Stimulated activated CD4-positive, alpha-beta T cell treated with anti-CD3 and anti-CD28 coated beads, Interleukin-4, amount 100 ng/mL, for 24 hours (primary cell): ENCODE data around the gene SLC39A7.

Experiments used
- DNase-seq: peaks from one replicate; pipeline ENCODE4 v3.0.0-alpha.2; 2020

Gene SLC39A7

DNA sequence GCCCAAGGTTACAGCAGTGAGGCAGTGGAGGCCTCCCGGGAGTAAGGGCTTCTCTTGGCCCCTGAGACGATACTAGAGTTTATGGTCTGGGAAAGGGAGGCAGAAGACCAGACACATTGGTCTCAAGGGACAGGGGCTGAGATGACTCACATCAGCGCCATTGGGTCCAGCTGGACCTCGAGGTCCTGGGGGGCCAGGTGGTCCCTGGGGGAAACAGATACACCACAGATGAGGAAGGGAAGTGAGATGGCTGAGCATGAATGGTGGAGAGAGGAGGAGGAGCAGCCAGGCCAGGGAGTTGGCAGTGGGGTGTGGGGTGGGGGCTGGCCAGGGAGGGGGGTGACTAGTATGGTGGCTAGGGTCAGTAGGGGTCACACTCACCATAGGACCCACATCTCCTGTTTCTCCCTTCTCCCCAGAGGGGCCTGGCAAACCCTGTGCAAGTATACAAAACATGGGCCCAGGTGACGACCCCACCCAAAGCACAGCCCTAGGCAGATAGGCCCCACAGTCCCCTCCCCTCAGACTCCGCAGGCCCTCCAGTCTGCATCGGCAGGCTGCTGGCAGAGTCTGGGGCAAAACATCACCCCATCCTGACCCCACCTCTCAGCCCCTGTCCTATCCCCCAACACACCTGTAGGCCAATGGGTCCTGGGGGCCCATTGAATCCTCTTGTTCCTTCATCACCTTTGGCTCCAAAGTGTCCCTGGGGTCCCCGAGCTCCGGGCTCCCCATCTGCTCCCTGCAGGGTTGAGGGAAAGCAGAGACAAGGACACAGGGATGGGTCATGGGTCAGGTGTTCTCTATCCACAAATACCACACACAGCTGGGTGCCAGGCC is 30.3 kb upstream of the SLC39A7 start:
- no peak for DNase-seq

GRCh38 chr6:33171016-33171879 is 29.4 kb upstream of the SLC39A7 start:
- DNase-seq: no peak

GRCh38 chr6:33171880-33172687 is 28.6 kb upstream of the SLC39A7 start:
- no peak for DNase-seq

DNA sequence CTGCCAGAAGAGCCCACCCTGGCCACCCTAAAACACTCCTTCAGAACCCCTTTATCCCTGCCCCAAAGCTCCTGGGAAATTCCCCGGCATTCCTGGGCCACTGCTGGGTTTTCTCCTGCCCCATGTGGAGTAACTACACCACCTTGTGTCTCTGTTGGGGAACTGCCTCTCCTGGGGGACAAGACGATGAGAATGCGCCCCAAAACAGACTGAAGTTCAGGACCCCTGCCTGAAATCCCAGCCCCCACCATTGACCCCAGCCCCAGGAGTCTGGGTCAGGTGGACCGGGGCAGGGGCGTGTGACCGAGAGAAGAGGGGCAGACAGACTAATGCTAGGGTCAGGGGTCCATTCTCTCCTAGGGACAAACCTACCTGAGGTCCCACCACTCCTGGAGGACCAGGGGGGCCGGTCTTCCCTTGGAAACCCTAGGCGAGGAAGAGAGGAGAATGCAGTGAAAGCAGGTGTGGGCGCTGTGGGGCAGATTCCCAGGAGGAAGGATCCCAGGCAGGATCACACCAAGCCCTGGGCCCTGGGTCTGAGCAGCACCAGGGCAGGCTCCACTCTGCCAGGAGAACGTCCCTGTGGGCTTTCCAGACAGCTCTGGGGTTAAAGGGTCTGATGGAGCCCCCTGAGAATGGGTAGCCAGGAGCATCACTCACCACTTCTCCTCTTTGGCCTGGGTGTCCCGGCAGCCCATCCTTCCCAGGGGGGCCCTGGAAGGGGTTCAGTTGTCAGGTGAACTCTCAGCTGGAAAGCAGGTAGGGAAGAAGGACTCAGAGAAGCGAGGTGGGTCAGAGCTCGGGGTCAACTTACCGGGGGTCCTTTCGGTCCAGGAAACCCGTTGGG is 27.8 kb upstream of the SLC39A7 start:
- DNase-seq: no peak

GRCh38 chr6:33173535-33174180 is 27.0 kb upstream of the SLC39A7 start:
- DNase-seq: no peak

- no peak for DNase-seq
Measured at GRCh38 chr6:33174784-33175183, 25.9 kb upstream of the SLC39A7 start.

DNA sequence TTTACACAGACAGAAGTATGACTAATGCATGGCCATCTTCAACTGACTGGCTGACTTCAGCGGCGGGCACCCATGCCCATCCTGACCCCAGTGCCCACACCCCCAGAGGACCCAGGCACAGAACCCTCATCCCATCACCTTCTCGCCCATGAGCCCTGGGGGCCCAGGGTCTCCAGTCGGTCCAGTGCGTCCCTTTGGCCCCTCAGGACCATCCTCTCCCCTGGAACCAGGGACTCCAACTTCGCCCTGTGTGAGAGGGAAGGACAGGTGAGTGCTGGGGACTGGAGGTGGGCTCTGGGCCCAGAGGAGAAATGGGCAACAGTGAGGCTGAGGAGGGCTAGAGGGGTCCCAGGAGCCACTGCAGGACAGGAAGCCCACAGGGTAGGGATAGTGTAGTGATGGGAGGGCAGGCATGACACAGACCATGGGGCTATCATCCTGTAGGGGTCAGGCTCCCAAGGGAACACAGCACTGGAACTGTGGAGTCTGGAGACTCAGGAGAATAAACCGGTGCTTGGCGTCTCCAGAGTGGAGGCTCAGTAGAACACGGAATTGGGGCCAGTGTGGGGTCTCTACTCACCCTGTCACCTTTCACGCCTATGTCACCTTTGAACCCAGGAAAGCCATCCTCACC is 25.1 kb upstream of the SLC39A7 start:
- DNase-seq: no peak

GRCh38 chr6:33176906-33177305 is 23.8 kb upstream of the SLC39A7 start:
- DNase-seq: no peak

DNA sequence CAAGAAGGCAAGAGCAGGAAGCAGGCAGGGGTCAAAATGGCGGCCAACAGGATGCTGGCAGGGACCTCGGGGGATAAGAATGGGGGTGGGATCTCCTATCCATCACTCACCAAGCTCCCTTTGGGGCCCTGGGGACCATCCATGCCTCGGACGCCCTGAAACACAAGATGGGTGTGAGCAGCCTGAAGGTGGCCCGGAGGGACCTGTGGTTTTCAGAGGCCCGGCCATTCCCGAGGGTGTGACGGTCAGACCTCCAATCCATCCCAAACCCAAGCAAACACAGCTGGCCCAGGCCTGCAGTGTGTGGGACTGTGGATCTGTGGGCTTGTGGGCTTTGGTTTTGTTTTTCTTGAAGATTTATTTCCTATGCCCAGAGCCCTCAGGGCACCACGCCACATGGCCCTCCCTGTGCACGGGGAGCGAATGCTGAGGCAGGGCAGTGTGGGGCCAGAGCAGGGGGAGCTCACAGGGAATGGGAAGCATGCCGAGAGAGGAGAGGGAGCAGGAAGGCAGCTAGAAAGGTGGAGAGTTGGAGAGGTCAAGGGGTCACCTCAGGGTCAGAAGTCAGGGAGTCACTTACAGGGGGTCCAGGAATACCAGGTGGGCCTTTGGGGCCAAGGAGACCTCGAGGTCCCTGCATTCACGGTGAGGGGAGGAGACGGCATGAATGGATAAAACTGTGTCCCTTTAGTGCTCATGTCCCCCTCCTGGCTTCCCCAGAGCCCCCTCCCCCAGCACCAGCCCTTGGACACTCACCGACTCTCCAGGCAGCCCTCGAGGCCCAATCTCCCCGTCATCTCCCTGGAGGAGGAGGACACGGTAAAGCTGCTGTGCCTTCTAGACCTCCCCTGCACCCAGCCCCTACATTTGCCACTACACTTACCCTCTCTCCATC is 22.9 kb upstream of the SLC39A7 start:
- DNase-seq: no peak

GRCh38 chr6:33178755-33179475 is 21.8 kb upstream of the SLC39A7 start:
- DNase-seq: no peak

DNA sequence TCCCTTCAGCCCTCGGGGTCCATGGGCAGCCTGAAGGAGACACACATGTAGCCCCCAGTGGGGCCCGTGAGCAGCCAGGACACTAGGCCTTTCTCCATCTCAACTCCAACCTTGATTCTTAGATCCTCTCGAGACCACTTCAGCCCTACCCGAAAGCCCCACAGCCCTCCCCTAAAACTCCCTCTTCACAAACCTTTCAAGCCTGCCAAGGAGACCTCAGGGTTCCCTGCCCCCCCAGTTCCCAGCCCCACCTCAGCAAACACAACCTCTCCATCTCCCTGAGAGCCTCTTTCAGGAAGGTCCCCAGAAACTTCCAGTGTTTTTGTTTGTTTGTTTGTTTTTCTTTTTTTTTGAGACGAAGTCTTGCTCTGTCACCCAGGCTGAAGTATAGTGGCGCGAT is 19.5 kb upstream of the SLC39A7 start:
- no peak for DNase-seq

DNA sequence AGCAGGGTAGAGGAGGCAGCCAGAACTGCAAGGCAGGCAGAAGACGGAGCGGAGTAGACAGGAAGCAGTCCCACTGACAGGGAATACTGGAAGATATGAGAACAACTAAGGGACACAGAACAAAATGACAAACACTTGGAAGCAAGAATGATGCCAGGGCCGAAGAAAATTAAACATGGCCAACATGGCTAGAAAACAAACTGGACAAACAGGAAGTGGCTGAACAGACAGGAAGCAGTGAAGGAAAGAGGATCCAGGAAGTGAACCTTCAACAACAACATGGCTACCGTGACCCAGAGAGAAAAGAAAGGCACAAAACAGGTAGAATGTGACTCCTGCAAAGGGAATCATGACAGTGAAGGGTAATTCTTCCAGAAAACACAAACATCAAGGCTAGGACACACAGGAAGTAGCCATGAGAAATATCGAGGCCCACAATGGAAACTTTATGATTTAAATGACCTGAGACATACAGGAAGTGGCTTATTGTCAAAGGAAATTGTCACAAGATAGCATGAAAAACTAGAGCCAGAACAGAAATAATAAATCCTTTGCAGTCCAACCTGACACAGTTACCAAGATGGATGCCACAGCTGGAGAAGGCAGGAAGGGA is 17.5 kb upstream of the SLC39A7 start:
- DNase-seq: no peak

- no peak for DNase-seq
Measured at GRCh38 chr6:33185190-33185589, 15.5 kb upstream of the SLC39A7 start.

- DNase-seq: no peak
Measured at GRCh38 chr6:33185654-33186187, 14.9 kb upstream of the SLC39A7 start.

DNA sequence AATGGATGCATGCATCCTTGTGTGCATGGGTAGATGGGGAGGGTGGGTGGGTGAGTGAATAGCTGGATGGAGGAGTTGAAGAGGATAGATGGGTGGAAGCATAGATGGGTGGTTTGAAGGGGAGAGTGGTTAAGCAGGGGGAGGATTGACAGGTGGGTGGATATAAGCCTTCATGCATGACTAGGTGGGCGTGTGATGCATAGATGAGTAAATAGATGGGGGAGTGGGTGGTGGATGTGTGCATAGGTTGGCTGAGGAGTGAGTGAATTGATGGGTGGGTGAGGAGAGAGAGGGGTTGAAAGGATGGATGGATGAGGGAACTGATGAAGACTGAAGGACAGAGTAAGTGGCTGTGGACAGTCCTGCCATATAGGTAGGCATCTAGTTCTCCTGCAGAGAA is 12.9 kb upstream of the SLC39A7 start:
- DNase-seq: no peak

DNA sequence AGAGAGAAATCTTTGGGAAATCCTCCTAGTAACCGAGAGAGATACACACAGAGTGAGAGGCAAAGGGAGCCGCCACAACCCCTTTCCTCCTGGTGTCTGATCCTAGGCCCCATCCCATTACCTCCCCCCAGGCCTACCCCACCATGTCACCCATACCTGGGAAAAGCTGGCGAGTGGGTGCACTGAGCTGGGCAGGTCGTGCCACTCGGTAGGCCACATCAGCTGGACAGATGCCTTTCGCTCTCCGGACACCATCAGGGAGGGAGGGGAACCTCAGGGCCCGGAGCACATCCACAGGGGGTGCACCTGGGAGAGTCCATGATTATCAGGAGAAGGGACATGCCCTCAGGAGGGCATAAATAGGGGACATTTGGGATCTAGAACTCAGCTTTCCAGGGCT is 11.5 kb upstream of the SLC39A7 start:
- DNase-seq: no peak

- DNase-seq: no peak
Measured at GRCh38 chr6:33189625-33190448, 10.8 kb upstream of the SLC39A7 start.
